CD4-positive, CD25-positive, alpha-beta regulatory T cell (primary cell): ENCODE measurements around the gene MED20. TPM values are rescaled to one million over a fixed set of nuclear protein-coding genes. Genes with fewer than 3 reads are reported as not detected.

Experiments
- ATAC-seq, 2 donors: fragments of 150-1000 bp; cut with Tn5 transposase; one replicate each; pipeline ENCODE4 v1.10.0; 2021; ENCODE audit warnings: low read depth in 2 of 2, moderate number of reproducible peaks in 2 of 2, moderate library complexity in 1 of 2
- DNase-seq, 3 donors: peaks; one replicate each; pipeline versions ENCODE4 v3.0.0 to v3.0.0-alpha.2; 2012 to 2022; ENCODE audit warnings: mixed read lengths in 1 of 3
- H3K27ac ChIP-seq: one replicate; pipeline ENCODE4 v1.7.0; 2013; ENCODE audit warnings: mild to moderate bottlenecking, low read length; ENCODE audit not compliant: insufficient read depth, poor library complexity, severe bottlenecking
- H3K27me3 ChIP-seq: one replicate; pipeline ENCODE4 v1.7.0; 2013; ENCODE audit warnings: low read length; ENCODE audit not compliant: control insufficient read depth, insufficient read depth
- H3K36me3 ChIP-seq: one replicate; pipeline ENCODE4 v1.7.0; 2013; ENCODE audit warnings: mild to moderate bottlenecking, low read length, moderate library complexity; ENCODE audit not compliant: control insufficient read depth, insufficient read depth
- H3K4me1 ChIP-seq: 2 replicates; pipeline ENCODE4 v1.7.0; 2013; ENCODE audit warnings: mild to moderate bottlenecking, low read length; ENCODE audit not compliant: insufficient read depth, control insufficient read depth, poor library complexity, severe bottlenecking
- H3K4me3 ChIP-seq: one replicate; pipeline ENCODE4 v1.7.0; 2013; ENCODE audit warnings: low read depth, mild to moderate bottlenecking, low read length, moderate library complexity
- H3K9me3 ChIP-seq, 2 experiments: 1 replicate in 1 of 2; 2 replicates in 1 of 2; pipeline ENCODE4 v1.7.0; 2013; ENCODE audit warnings: low read length in 2 of 2, mild to moderate bottlenecking in 1 of 2, moderate library complexity in 1 of 2; ENCODE audit not compliant: control insufficient read depth in 2 of 2
- H3K27ac Mint-ChIP-seq, 3 donors: one replicate each; pipeline ENCODE4 v1.8.0; 2020 to 2022; ENCODE audit warnings: mild to moderate bottlenecking in 3 of 3, mixed read lengths in 3 of 3, moderate library complexity in 2 of 3
- H3K27me3 Mint-ChIP-seq: one replicate; pipeline ENCODE4 v1.8.0; 2022; ENCODE audit warnings: mild to moderate bottlenecking, mixed read lengths
- H3K36me3 Mint-ChIP-seq: one replicate; pipeline ENCODE4 v1.8.0; 2020; ENCODE audit warnings: mixed read lengths
- H3K4me1 Mint-ChIP-seq, 4 donors: one replicate each; pipeline ENCODE4 v1.8.0; 2020 to 2022; ENCODE audit warnings: mixed read lengths in 4 of 4, mild to moderate bottlenecking in 1 of 4
- H3K4me3 Mint-ChIP-seq, 4 donors: one replicate each; pipeline ENCODE4 v1.8.0; 2020 to 2022; ENCODE audit warnings: mild to moderate bottlenecking in 4 of 4, mixed read lengths in 4 of 4, moderate library complexity in 3 of 4
- H3K9me3 Mint-ChIP-seq, 7 donors: one replicate each; pipeline ENCODE4 v1.8.0; 2020 to 2022; ENCODE audit warnings: mixed read lengths in 7 of 7, mild to moderate bottlenecking in 3 of 7, moderate library complexity in 2 of 7
- polyA plus RNA-seq, 4 donors: library from polyadenylated mRNA; unstranded; fragments of 300-500 nt; fragmentation: Illumina TruSeq; gene quantifications; one replicate each; pipeline ENCODE4 v1.2.3, GENCODE V29; 2021
- total RNA-seq: library from RNA; stranded (reverse); gene quantifications from one replicate; pipeline ENCODE4 v1.2.3, GENCODE V29; 2022

MED20 gene
- total and polyA plus RNA-seq, 5 donors from 2014 or later = 3.0 to 7.9 (median 5.8) TPM

DNA sequence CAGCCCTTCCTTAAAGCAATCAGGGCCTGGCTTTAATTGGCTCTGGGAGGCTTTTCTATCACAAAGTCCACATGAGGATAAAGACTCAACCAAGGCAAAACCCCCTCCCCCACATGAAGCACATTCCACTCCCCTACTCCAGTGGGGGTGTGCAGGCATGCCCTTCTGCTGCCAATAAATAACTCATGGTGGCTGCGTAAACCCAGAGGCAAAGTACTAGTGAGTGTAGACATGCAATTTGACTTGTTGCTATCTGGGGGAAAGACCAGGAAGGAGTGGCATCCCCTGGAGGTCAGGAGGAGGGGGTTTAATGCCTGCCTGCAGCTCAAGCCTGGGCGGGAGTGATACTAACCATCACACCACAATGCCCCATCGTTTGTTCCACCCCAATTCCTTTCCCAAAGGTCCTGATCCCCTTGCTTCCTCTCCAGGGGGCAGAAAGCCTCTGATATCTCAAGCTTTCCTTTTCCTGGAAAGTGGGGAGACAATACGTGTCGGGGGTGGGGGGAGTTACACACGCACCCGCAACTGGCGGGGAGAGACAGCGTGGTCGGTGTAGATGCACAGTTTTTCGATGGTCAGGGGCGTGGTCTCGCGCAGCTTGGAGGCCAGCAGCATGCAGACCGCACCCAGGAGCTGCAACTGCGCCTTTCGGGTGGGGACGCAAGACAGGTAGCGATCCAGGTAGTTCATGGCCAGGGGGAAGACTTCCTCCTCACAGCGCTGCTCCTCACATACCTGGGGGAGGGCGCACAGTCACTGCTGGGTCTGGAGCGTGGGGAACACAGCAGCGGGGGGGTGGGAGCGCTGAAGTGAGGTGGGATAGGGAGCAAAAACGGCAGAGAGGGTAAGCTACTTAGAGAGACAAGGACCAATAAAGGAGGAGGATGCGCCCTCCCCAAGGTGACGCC lies 19.2 kb upstream of the MED20 start:
- Mint-ChIP-seq H3K27ac (peak overlapping the region; percentile 79 to 99 (median 92)), H3K4me3 (peak overlapping the region; percentile 93 to 98 (median 95)), H3K9me3 (no peaks in the 10 kb centered on the region), H3K27me3 (no peaks in the 10 kb centered on the region), H3K4me1 (peaks cover 27 to 73% (median 52%) of the 10 kb centered on the region in 4 donors), H3K36me3 (peaks cover 8% of the 10 kb centered on the region)
- no peaks in the 10 kb centered on the region for H3K27me3 ChIP-seq
- H3K9me3 ChIP-seq = no peaks in the 10 kb centered on the region
- peaks cover 65% of the 10 kb centered on the region for H3K4me1 ChIP-seq
- peaks cover 18% of the 10 kb centered on the region for H3K36me3 ChIP-seq
- no peak for ATAC-seq
- DNase-seq = peak in 2 of 3 donors; percentile 16 to 73
- H3K4me3 ChIP-seq = peak overlapping the region; percentile 59
- H3K27ac ChIP-seq = peak overlapping the region; percentile 76

DNA sequence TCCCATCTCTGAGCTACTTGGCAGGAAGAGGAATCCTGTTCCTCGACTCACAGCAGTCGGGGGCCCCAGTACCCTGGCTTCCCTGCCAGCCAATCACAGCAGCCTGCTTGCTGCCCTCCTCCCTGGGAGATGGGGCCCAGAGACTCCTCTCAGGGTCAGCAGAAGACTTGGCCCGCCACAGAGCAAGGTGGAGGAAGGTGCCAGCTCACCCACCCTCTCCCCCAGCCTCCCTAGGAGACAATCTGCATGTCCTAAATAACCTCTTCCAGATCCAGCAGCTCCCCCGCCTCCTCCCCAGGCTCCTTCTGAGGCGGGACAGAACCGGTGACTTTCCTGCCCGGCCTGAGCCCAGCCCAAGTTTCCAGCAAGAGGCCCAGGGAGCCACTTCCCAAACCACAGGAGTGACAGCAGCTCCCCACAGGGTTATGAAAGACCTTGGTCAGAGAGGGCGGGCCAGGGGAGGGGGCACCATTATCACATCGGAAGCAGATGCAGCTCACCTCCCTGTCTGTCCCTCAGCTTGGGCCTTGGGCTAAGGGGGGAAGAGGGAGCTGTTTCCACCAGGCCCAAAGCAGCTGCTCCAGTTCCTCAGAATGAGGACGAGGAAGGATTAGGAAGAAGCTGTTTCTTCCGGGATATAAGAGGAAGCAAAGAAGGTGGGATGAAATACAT lies 18.4 kb upstream of the MED20 start:
- H3K4me1 Mint-ChIP-seq = peaks cover 27 to 75% (median 59%) of the 10 kb centered on the region in 4 donors
- peaks cover 26% of the 10 kb centered on the region for H3K36me3 ChIP-seq
- ATAC-seq = no peak
- peaks cover 16% of the 10 kb centered on the region for H3K36me3 Mint-ChIP-seq
- H3K27me3 ChIP-seq = no peaks in the 10 kb centered on the region
- no peaks in the 10 kb centered on the region for H3K27me3 Mint-ChIP-seq
- H3K9me3 ChIP-seq = no peaks in the 10 kb centered on the region
- peak overlapping the region; percentile 93 to 98 (median 95) for H3K4me3 Mint-ChIP-seq
- peak overlapping the region; percentile 75 for H3K4me3 ChIP-seq
- H3K27ac Mint-ChIP-seq = peak overlapping the region; percentile 79 to 99 (median 92)
- peaks cover 66% of the 10 kb centered on the region for H3K4me1 ChIP-seq
- DNase-seq = peak in 1 of 3 donors; percentile 33
- H3K27ac ChIP-seq = peak overlapping the region; percentile 76
- no peaks in the 10 kb centered on the region for H3K9me3 Mint-ChIP-seq

DNA sequence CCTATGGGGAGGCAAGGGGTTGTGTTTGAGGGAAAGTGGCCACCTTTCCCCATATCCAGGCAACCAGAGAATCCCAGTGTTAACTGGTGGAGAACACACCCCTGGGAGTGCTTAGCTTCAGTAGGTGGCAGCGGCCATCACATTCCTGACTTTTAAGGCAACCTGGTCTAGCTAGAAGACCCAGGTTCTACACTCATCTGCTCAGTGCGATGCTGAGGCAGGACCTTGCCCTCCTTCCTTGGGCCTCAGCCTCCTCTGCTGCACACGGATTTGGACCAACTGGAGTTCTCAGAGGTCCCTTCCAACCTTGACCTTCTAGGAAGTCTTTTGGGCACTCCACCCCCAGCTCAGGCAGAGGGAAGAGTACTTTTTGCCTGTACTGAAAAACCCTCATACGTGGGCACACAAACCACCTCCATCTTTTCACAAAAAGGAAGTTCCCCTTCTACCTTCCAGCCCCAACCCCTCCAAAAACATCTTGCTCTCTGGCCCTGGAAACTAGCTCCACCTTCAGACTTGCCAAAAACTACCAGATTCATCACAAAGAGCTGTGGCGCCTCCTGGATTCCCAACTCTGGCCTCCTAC lies 17.7 kb upstream of the MED20 start:
- Mint-ChIP-seq H3K4me3 (peak overlapping the region; percentile 93 to 98 (median 95)), H3K36me3 (peaks cover 19% of the 10 kb centered on the region), H3K4me1 (peaks cover 26 to 77% (median 61%) of the 10 kb centered on the region in 4 donors), H3K27me3 (no peaks in the 10 kb centered on the region), H3K9me3 (no peaks in the 10 kb centered on the region), H3K27ac (peak overlapping the region; percentile 79 to 99 (median 92))
- Histone ChIP-seq H3K36me3 (peaks cover 29% of the 10 kb centered on the region), H3K27me3 (no peaks in the 10 kb centered on the region), H3K9me3 (no peaks in the 10 kb centered on the region), H3K4me1 (peaks cover 66% of the 10 kb centered on the region), H3K27ac (peak overlapping the region; percentile 76), H3K4me3 (peak overlapping the region; percentile 75)
- DNase-seq (peak in 1 of 3 donors; percentile 13), ATAC-seq (no peak)

DNA sequence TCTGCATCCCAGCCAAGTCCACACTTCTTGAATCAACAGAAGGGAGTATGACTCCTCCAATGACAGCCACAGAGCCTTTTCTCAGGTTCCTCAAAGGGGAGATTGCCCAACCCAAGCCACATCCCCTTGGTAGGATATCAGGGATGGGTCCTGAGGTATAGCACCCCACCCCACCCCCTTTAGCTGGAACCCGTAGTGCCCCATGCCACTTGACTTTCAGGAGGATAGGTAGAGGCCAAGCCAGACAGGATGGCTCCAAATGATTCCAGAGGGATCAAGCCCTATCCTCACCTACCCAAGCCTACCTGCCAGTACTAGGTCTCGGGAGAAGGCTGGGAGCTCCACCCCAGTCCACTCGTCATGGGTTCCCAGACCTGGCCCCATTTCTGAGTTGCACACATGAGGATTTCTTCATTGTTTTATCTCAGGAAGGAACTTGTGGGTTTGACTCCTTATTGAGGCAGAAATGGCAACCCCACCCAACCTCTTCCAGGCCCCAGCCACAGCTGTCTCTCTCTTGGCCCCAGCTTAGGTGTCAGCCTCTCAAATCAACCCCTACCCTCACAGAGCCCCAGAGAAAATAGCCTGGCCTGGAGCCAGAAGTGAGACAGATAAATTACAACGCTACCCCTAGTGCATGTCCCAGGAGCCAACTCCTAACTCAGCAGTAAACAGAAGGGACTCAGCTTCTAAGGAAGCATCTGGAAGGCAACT lies 17.1 kb upstream of the MED20 start:
- peak in 2 of 3 donors; percentile 57 to 81 for DNase-seq
- ATAC-seq = peak; percentile 9 to 10
- H3K4me3 ChIP-seq = peak overlapping the region; percentile 75

DNA sequence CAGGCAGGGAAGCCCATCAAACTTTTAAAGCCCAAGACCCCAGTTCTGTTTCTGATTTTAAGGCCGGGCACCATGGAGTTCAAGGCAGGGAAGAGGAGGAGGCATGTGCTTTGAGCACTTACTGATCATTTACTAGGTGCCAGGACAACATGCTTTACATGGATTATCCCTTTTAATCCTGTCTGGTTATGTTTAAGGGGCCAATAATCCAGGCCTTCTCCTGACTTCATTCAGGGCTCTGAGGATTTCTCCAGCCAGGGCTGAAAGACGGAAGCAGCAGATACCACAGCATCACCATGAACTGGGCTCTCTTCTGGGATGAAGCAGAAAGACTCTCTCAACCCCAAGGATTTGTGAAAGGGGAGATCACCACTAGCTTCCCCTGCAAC lies 16.5 kb upstream of the MED20 start:
- no peaks in the 10 kb centered on the region for H3K9me3 Mint-ChIP-seq
- peaks cover 20 to 78% (median 61%) of the 10 kb centered on the region in 4 donors for H3K4me1 Mint-ChIP-seq
- ATAC-seq (no peak), DNase-seq (no peak)
- H3K4me1 ChIP-seq = peaks cover 66% of the 10 kb centered on the region
- peak overlapping the region; percentile 25 to 99 (median 92) for H3K27ac Mint-ChIP-seq
- H3K27ac ChIP-seq = peak overlapping the region; percentile 76
- no peaks in the 10 kb centered on the region for H3K9me3 ChIP-seq
- H3K4me3 Mint-ChIP-seq = peak overlapping the region; percentile 84 to 95 (median 94)
- H3K36me3 Mint-ChIP-seq = peaks cover 24% of the 10 kb centered on the region
- no peaks in the 10 kb centered on the region for H3K27me3 Mint-ChIP-seq
- peaks cover 40% of the 10 kb centered on the region for H3K36me3 ChIP-seq
- H3K4me3 ChIP-seq = peak overlapping the region; percentile 75
- H3K27me3 ChIP-seq = no peaks in the 10 kb centered on the region

More for the DNA sequence above, 17.1 kb upstream of the MED20 start:
- peak overlapping the region; percentile 79 to 99 (median 92) for H3K27ac Mint-ChIP-seq
- H3K4me3 Mint-ChIP-seq = peak overlapping the region; percentile 93 to 98 (median 95)
- peak overlapping the region; percentile 76 for H3K27ac ChIP-seq
- H3K36me3 ChIP-seq = peaks cover 35% of the 10 kb centered on the region
- peaks cover 22 to 76% (median 61%) of the 10 kb centered on the region in 4 donors for H3K4me1 Mint-ChIP-seq
- H3K27me3 Mint-ChIP-seq = no peaks in the 10 kb centered on the region
- H3K9me3 ChIP-seq = no peaks in the 10 kb centered on the region
- H3K27me3 ChIP-seq = no peaks in the 10 kb centered on the region
- H3K9me3 Mint-ChIP-seq = no peaks in the 10 kb centered on the region
- peaks cover 66% of the 10 kb centered on the region for H3K4me1 ChIP-seq
- peaks cover 20% of the 10 kb centered on the region for H3K36me3 Mint-ChIP-seq

DNA sequence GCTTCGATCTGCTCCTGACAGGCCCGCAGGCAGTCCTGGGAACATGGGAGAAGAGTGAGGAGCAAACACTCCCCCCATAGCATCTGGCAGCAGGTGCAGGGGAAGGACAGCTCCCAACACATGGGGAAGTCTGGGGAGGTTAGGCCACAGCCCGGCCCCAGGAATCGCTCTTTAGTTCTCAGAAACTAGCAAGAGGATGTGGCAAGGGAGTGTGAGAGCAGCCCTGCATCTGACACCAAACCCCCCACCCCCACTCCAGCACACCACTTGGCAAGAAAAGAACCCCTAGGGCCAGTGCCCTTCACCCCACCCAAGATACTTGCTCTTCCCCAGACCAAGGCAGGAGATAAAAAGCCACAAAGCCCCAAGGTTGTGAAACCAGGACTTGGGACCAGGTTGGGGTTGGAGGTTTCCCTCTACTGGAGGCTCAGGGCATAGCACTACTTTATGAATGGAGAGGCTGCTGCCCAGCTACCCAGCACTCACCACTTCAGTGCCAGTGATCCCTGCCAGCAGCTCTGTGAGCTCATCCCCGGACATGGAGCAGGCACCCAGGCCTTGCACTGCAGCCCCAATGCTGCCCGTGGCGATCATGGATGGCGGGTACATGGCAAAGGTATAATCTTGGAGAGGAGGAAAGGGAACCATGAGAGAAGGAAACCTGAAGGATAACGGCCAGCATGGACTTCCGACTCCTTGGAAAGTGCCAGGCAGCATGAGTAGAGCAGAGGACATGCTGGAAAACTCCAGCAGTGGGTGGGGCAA lies 15.3 kb upstream of the MED20 start:
- peaks cover 52% of the 10 kb centered on the region for H3K36me3 ChIP-seq
- H3K9me3 ChIP-seq = no peaks in the 10 kb centered on the region
- Mint-ChIP-seq H3K27ac (peak overlapping the region; percentile 52 to 96 (median 83)), H3K27me3 (no peaks in the 10 kb centered on the region), H3K9me3 (no peaks in the 10 kb centered on the region), H3K4me3 (peak overlapping the region; percentile 75 to 95 (median 94)), H3K36me3 (peaks cover 30% of the 10 kb centered on the region), H3K4me1 (peaks cover 13 to 74% (median 56%) of the 10 kb centered on the region in 4 donors)
- peaks cover 58% of the 10 kb centered on the region for H3K4me1 ChIP-seq
- peak overlapping the region; percentile 75 for H3K4me3 ChIP-seq
- ATAC-seq (peak; percentile 79 to 81), DNase-seq (peak; percentile 45 to 99 (median 64))
- H3K27me3 ChIP-seq = no peaks in the 10 kb centered on the region
- H3K27ac ChIP-seq = peak overlapping the region; percentile 76
